IMR-90 (cell line): ENCODE data around the gene ZNF396.

ENCODE experiments used
- BHLHE40 ChIP-seq: fragments of 150-350 bp; IDR thresholded peaks from 2 replicates; pipeline ENCODE4 v1.6.1; 2016; ENCODE audit warnings: mild to moderate bottlenecking, low read depth, low read length
- CTCF ChIP-seq: conservative IDR thresholded peaks from 2 replicates; pipeline ENCODE4 v1.5.1; 2012; ENCODE audit warnings: mild to moderate bottlenecking, low read depth, low read length, improper control_type of control experiment
- ELK1 ChIP-seq: fragments of 150-350 bp; IDR thresholded peaks from 2 replicates; pipeline ENCODE4 v1.6.1; 2016; ENCODE audit warnings: low read depth, mild to moderate bottlenecking, low read length, moderate library complexity, borderline replicate concordance
- NFE2L2 ChIP-seq: fragments of 150-350 bp; IDR thresholded peaks from 2 replicates; pipeline ENCODE4 v1.6.1; 2016; ENCODE audit warnings: low read depth, mild to moderate bottlenecking, low read length
- POLR2A ChIP-seq: IDR thresholded peaks from 2 replicates; pipeline ENCODE4 v1.6.1; 2012; ENCODE audit warnings: mild to moderate bottlenecking, low read depth, low read length

DNA sequence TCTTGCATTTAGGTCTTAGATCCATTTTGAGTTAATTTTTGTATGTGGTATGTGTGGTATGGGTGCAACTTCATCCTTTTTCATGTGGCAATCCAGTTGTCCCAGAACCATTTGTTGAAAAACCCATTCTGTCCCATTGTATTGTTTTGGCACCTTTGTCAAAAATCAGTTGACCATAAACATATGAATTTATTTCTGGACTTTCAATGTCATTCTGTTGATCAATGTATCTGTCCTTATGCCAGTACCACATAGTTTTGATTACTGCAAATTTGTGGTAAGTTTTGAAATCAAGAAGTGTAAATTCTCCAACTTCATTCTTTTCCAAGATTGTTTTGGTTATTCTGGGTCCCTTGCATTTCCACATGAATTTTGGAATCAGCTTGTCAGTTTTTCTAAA is 16.6 kb upstream of the ZNF396 start:
- TF ChIP-seq ELK1 (no peak), NFE2L2 (no peak), CTCF (no peak), POLR2A (no peak), BHLHE40 (no peak)
